HepG2 (cell line): ENCODE measurements around the gene MEMO1.

Source experiments
- FOXA3 ChIP-seq: IDR thresholded peaks from 2 replicates; pipeline ENCODE4 v1.6.1; 2016; ENCODE audit warnings: missing genetic modification reagents, missing compliant biosample characterization
- GLI4 ChIP-seq: sonication (generic); formaldehyde crosslinking; IDR thresholded peaks from 2 replicates; pipeline ENCODE4 v1.5.1; 2020; ENCODE audit warnings: missing genetic modification reagents, mild to moderate bottlenecking, moderate library complexity, borderline replicate concordance

GRCh38 chr2:31889044-31889443 lies 121.8 kb downstream of the MEMO1 start:
- TF ChIP-seq GLI4 (no peak), FOXA3 (CRISPR knock-in tag) (no peak)
